K562 (cell line): Measurements from ENCODE around the gene AMELX. TPM values are rescaled to one million over a fixed set of nuclear protein-coding genes. Genes with fewer than 3 reads are reported as not detected.

ENCODE experiments used
- ATAC-seq: fragments of 200-7000 bp; cut with Tn5 transposase; 3 replicates; pipeline ENCODE4 v1.9.1; 2020; ENCODE audit warnings: moderate library complexity
- BruUV-seq: library from RNA; stranded (reverse); fragments of 400-500 nt; replicated peaks from 2 replicates; lab custom pipeline; 2021; lab: Mats Ljungman, UMichigan
- CTCF ChIA-PET: fragments of 300-600 bp; formaldehyde crosslinking; extraction: SDS; loops from one replicate; lab custom pipeline; 2021; ENCODE audit warnings: low intra/inter-chr PET ratio; lab: Yijun Ruan, JAX
- POLR2A ChIA-PET: fragments of 300-600, 350-650 bp; sonication (Branson Sonifier 250); formaldehyde crosslinking; extraction: SDS; loops from one replicate; lab custom pipeline; 2021; ENCODE audit warnings: antibody characterized with exemption, inconsistent platforms; lab: Yijun Ruan, JAX
- DNase-seq, 4 experiments: peaks; one replicate each; pipeline versions ENCODE4 v3.0.0 to v3.0.0-alpha.2; 2011 to 2018; ENCODE audit warnings: low spot score in 3 of 4, mixed read lengths in 3 of 4; ENCODE audit errors: extremely low read depth in 1 of 4
- FAIRE-seq: peaks from 2 replicates; lab custom pipeline; 2011; peaks lifted over from hg19 to GRCh38; lab: Jason Lieb, UNC
- H2AFZ ChIP-seq: 2 replicates; pipeline ENCODE4 v1.6.0; 2011; ENCODE audit warnings: low read depth, low read length, control low read depth, inconsistent platforms
- H3K27ac ChIP-seq: fragments of 200-600 bp; 3 replicates; pipeline ENCODE4 v1.8.0; 2011; ENCODE audit warnings: low read depth, mild to moderate bottlenecking, control low read depth, inconsistent platforms, low read length, moderate library complexity, mixed read lengths; ENCODE audit errors: extremely low read depth
- H3K27me3 ChIP-seq, 2 experiments: fragments of 300-600 bp in 1 of 2; 2 replicates in 1 of 2; 3 replicates in 1 of 2; pipeline versions ENCODE4 v1.6.0 to v1.8.0; 2011; ENCODE audit warnings: inconsistent platforms in 2 of 2, low read length in 2 of 2, mild to moderate bottlenecking in 1 of 2, mixed read lengths in 1 of 2, moderate library complexity in 1 of 2; ENCODE audit not compliant: control insufficient read depth in 2 of 2, insufficient read depth in 2 of 2
- H3K36me3 ChIP-seq: fragments of 300-600 bp; 3 replicates; pipeline ENCODE4 v1.8.0; 2011; ENCODE audit warnings: mild to moderate bottlenecking, low read length, inconsistent platforms; ENCODE audit not compliant: control insufficient read depth, insufficient read depth
- H3K4me1 ChIP-seq, 2 experiments: fragments of 200-600 bp in 1 of 2; replicated peaks in 1 of 2; 2 replicates in 1 of 2; 3 replicates in 1 of 2; pipeline versions ENCODE4 v1.5.1 to v1.8.0; 2011; ENCODE audit warnings: inconsistent platforms in 2 of 2, low read length in 2 of 2, mild to moderate bottlenecking in 1 of 2, mixed read lengths in 1 of 2, moderate library complexity in 1 of 2; ENCODE audit not compliant: control insufficient read depth in 2 of 2, insufficient read depth in 2 of 2
- H3K4me2 ChIP-seq: 2 replicates; pipeline ENCODE4 v1.6.1; 2011; ENCODE audit warnings: low read length, control low read depth, inconsistent platforms, mixed read lengths; ENCODE audit not compliant: insufficient read depth
- H3K4me3 ChIP-seq: fragments of 200-600 bp; sonication (generic), shearing (Covaris generic); 2 replicates; pipeline ENCODE4 v1.5.1; 2016; ENCODE audit warnings: control low read depth, inconsistent platforms
- H3K79me2 ChIP-seq: fragments of 200-600 bp; 3 replicates; pipeline ENCODE4 v1.8.0; 2011; ENCODE audit warnings: low read length, inconsistent platforms; ENCODE audit not compliant: control insufficient read depth, insufficient read depth
- H3K9ac ChIP-seq, 2 experiments: 2 replicates each; pipeline versions ENCODE4 v1.6.0 to v1.6.1; 2011; ENCODE audit warnings: low read depth in 2 of 2, low read length in 2 of 2, control low read depth in 1 of 2, inconsistent platforms in 1 of 2, mild to moderate bottlenecking in 1 of 2, mixed read lengths in 1 of 2; ENCODE audit not compliant: insufficient read depth in 1 of 2
- H3K9me1 ChIP-seq: one replicate; pipeline ENCODE4 v1.6.0; 2011; ENCODE audit warnings: inconsistent platforms, mild to moderate bottlenecking, low read length, moderate library complexity; ENCODE audit not compliant: control insufficient read depth, insufficient read depth
- H3K9me3 ChIP-seq: replicated peaks from 2 replicates; pipeline ENCODE4 v1.5.1; 2011; ENCODE audit warnings: low read depth, low read length, inconsistent platforms; ENCODE audit not compliant: control insufficient read depth, insufficient read depth
- H4K20me1 ChIP-seq: replicated peaks from 2 replicates; pipeline ENCODE4 v1.6.1; 2011; ENCODE audit warnings: low read length, inconsistent platforms, mixed read lengths; ENCODE audit not compliant: control insufficient read depth, insufficient read depth
- MCM2 ChIP-seq: fragments of 450-650 bp; IDR thresholded peaks from 2 replicates; pipeline ENCODE4 v1.6.1; 2017; ENCODE audit warnings: low read depth, mild to moderate bottlenecking
- MLLT1 ChIP-seq, 2 experiments: fragments of 450-650 bp; IDR thresholded peaks; 2 replicates each; pipeline ENCODE4 v1.6.1; 2016
- SOX6 ChIP-seq: fragments of 450-650 bp; IDR thresholded peaks from 2 replicates; pipeline ENCODE4 v1.6.1; 2014; ENCODE audit warnings: mild to moderate bottlenecking
- WGBS: fragments of 100-300 bp; shearing (Covaris generic); methylation state at CpG from one replicate; pipeline ENCODE4 v1.1.6; 2016; ENCODE audit warnings: low coverage, mixed read lengths; ENCODE audit not compliant: insufficient coverage; ENCODE audit errors: missing lambda C conversion rate; 5-methylcytosine and 5-hydroxymethylcytosine counted together
- in situ Hi-C: fragments of 300-500 bp; cut with MboI; formaldehyde crosslinking; loops from 4 replicates; pipeline ENCODE4 v1.15.0; 2018; ENCODE audit warnings: inconsistent platforms, mixed read lengths
- intact Hi-C: fragments of 100-400 bp; cut with micrococcal nuclease; formaldehyde crosslinking; loops from 2 replicates; pipeline ENCODE4 v1.14.2; 2022
- polyA plus RNA-seq, 8 experiments: library from polyadenylated mRNA; depleted of rRNA in 4 of 8; stranded (reverse) in 5 of 8; unstranded in 3 of 8; fragments of >200 nt; fragmentation: Nextera tagmentation in 2 of 8; fragmentation: Illumina TruSeq in 1 of 8; extraction: Ambion mirVana in 2 of 8; extraction: Trizol in 1 of 8; gene quantifications; 2 replicates each; pipeline versions ENCODE4 v1.2.1 to v1.2.3, GENCODE V29; 2011 to 2014; ENCODE audit warnings: inconsistent platforms in 1 of 8, missing spikeins in 1 of 8
- total RNA-seq, 7 experiments: library from RNA; depleted of rRNA in 6 of 7; stranded (reverse); fragments of >200 nt in 6 of 7; fragmentation: Illumina TruSeq in 2 of 7; extraction: Trizol in 2 of 7; gene quantifications; 2 replicates each; pipeline versions ENCODE4 v1.2.1 to v1.2.3, GENCODE V29; 2011 to 2021; ENCODE audit warnings: low replicate concordance in 1 of 7
- TF ChIP-seq, protein P1 (sequence below), 2 experiments: fragments of 150-350 bp in 1 of 2; IDR thresholded peaks; 2 replicates each; pipeline ENCODE4 v1.6.1; 2012 to 2016; ENCODE audit warnings: low read depth in 2 of 2, low read length in 2 of 2, mild to moderate bottlenecking in 1 of 2, moderate library complexity in 1 of 2
- TF ChIP-seq, protein P2 (sequence below): fragments of 250-450 bp; sonication (Bioruptor Pico); IDR thresholded peaks from 2 replicates; pipeline ENCODE4 v1.5.0; 2021; ENCODE audit warnings: mild to moderate bottlenecking, moderate library complexity

Gene AMELX
- total and polyA plus RNA-seq, 9 of the 15 experiments (the other 6 are each of a cell fraction or from before 2014, with no cell fraction given) = 0.22 TPM; not detected in 8

- TF ChIP-seq MLLT1 (IDR thresholded peaks at IDR 0.05) (no peak), MCM2 (no peak)
- TF ChIP-seq, protein P1, sequence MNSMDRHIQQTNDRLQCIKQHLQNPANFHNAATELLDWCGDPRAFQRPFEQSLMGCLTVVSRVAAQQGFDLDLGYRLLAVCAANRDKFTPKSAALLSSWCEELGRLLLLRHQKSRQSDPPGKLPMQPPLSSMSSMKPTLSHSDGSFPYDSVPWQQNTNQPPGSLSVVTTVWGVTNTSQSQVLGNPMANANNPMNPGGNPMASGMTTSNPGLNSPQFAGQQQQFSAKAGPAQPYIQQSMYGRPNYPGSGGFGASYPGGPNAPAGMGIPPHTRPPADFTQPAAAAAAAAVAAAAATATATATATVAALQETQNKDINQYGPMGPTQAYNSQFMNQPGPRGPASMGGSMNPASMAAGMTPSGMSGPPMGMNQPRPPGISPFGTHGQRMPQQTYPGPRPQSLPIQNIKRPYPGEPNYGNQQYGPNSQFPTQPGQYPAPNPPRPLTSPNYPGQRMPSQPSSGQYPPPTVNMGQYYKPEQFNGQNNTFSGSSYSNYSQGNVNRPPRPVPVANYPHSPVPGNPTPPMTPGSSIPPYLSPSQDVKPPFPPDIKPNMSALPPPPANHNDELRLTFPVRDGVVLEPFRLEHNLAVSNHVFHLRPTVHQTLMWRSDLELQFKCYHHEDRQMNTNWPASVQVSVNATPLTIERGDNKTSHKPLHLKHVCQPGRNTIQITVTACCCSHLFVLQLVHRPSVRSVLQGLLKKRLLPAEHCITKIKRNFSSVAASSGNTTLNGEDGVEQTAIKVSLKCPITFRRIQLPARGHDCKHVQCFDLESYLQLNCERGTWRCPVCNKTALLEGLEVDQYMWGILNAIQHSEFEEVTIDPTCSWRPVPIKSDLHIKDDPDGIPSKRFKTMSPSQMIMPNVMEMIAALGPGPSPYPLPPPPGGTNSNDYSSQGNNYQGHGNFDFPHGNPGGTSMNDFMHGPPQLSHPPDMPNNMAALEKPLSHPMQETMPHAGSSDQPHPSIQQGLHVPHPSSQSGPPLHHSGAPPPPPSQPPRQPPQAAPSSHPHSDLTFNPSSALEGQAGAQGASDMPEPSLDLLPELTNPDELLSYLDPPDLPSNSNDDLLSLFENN (IDR thresholded peaks at IDR 0.05; ENCODE audit: low read depth in 2 of 2, low read length in 2 of 2) = no peak
Measured at GRCh38 chrX:11269006-11269405, 24.2 kb upstream of the AMELX start (continued).

DNA sequence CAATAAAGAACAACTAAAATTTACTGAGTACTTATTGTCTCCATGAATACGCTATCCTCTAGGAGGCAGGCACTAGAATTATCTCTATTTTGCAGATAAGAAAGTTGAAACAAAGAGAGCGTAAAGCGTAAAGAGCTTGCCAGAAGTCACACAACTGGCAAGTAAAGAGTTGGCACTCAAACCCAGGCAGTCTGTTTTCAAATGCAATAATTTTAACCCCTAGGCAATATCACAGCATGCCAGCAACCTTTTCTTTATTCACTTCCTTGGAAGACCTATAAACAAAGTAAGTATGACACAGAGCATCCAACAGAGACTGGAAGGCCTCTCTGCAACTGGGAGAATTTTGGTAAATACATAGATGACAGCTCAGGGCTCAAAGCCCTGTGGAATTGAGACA lies 23.2 kb upstream of the AMELX start:
- no peaks in the 10 kb centered on the region; the same call in 2 of the 3 replicates for H3K36me3 ChIP-seq
- CTCF ChIA-PET = no interaction called here
- intact Hi-C loops = loop anchor here (5.0 to 10.0 kb wide), 2 partner anchors 97 to 115 kb away; no protein-coding TSS in a partner anchor
- H3K4me3 ChIP-seq = no peak overlapping the region
- no peak overlapping the region for H2AFZ ChIP-seq
- no peaks in the 10 kb centered on the region for H3K9me1 ChIP-seq
- no peaks in the 10 kb centered on the region for H3K9me3 ChIP-seq
- ATAC-seq (no peak), FAIRE-seq (peak; percentile 59), DNase-seq (no peak)
- 14% methylated on average over 3 of the region's 3 CpGs for whole genome bisulfite sequencing
- no peaks in the 10 kb centered on the region for H4K20me1 ChIP-seq
- POLR2A ChIA-PET = interaction anchor here (1.6 kb wide), 1 partner anchor 30 kb away, joined by 4 read pairs; no protein-coding TSS in a partner anchor
- H3K4me1 ChIP-seq = peaks cover 11 to 66% of the 10 kb centered on the region in 2 experiments
- TF ChIP-seq SOX6 = peak; percentile 43; the same call in 1 of the 2 replicates
- TF ChIP-seq, protein P2, sequence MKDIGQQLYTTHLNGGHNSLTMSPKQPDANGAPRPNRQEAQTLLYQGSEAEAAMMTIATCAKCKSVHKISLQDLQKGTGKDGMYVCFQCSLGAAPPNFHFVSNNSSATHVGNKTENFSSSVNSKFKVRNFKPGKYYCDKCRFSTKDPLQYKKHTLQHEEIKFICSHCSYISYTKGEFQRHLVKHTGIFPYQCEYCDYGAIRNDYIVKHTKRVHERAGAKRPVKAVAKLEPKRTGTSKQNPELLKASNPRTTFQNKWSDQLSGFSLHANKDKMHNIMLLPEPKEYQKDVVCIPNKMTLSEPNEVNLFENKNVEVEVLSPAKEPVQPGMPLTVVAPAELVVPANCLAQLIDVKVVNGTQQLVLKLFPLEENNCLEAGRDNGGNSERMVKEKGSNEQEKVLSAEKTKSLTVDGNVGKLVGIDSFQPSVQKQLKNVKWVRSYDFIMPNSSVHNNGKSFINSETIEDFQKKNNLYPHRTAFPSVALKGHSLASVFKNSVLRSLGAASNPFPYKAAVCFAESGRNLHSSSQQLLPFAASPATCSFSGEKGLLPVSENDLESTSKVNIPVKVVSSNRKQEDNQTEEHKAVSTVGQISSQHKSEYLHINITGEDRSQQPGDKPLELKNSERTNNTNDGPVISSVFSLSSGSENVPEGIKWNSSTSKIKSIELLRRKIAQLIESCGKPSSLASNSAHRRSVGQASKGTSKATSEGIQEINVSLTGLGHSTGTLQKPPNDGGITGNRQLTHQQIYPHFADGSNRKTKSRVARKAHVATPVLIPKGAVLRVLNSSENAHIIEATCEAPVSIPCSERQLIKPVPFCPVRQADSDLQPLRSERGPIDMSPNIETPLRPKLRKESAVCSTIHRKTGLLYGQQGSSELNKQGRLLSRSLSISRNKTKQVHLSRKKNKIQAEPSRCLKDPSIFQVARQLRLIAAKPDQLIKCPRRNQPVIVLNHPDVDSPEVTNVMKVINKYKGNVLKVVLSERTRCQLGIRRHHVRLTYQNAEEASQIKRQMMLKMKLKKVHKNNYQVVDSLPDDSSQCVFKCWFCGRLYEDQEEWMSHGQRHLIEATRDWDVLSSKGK (CRISPR knock-in tag) = no peak
- in situ Hi-C loops = no loop called here
- peak overlapping the region; percentile 58; the same call in 1 of the 3 replicates for H3K27ac ChIP-seq
- H3K79me2 ChIP-seq = peaks cover 89% of the 10 kb centered on the region
- no TSS peak for BruUV-seq
- no peak overlapping the region for H3K9ac ChIP-seq
- H3K27me3 ChIP-seq = no peaks in the 10 kb centered on the region
- peak overlapping the region; percentile 15; the same call in 1 of the 2 replicates for H3K4me2 ChIP-seq
